Psoas muscle (tissue), 8 donors: Measurements from ENCODE around the gene FAM221A. TPM values are rescaled to one million over a fixed set of nuclear protein-coding genes. Genes with fewer than 3 reads are reported as not detected.

Experiments used
- ATAC-seq, 4 donors: fragments of 200-7000 bp; cut with Tn5 transposase; one replicate each; pipeline ENCODE4 v1.9.1; 2020; ENCODE audit warnings: moderate library complexity in 3 of 4, mild to moderate bottlenecking in 2 of 4
- DNase-seq, 2 donors: peaks; one replicate each; pipeline ENCODE4 v3.0.0-alpha.2; 2020
- H3K27ac ChIP-seq: fragments of 200-600 bp; one replicate; pipeline ENCODE4 v1.8.0; 2022
- H3K27me3 ChIP-seq, 3 donors: fragments of 200-600 bp in 1 of 3; one replicate each; pipeline versions ENCODE4 v1.6.1 to v1.8.0; 2013 to 2022; ENCODE audit warnings: low read length in 2 of 3, mild to moderate bottlenecking in 2 of 3, moderate library complexity in 1 of 3; ENCODE audit not compliant: insufficient read depth in 3 of 3
- H3K36me3 ChIP-seq, 2 donors: fragments of 200-600 bp in 1 of 2; one replicate each; pipeline versions ENCODE4 v1.6.1 to v1.8.0; 2013 to 2022; ENCODE audit warnings: low read depth in 1 of 2, mild to moderate bottlenecking in 1 of 2, moderate library complexity in 1 of 2; ENCODE audit not compliant: insufficient read depth in 1 of 2
- H3K4me1 ChIP-seq: fragments of 200-600 bp; one replicate; pipeline ENCODE4 v1.8.0; 2022
- H3K4me3 ChIP-seq: fragments of 200-600 bp; one replicate; pipeline ENCODE4 v1.8.0; 2022; ENCODE audit warnings: mild to moderate bottlenecking
- H3K9me3 ChIP-seq: fragments of 200-600 bp; one replicate; pipeline ENCODE4 v1.8.0; 2022
- CTCF ChIP-seq: fragments of 200-600 bp; IDR thresholded peaks from one replicate; pipeline ENCODE4 v1.8.0; 2022; ENCODE audit warnings: antibody characterized with exemption
- WGBS, 3 donors: extraction: QIAGEN DNeasy Blood & Tissue Kit; methylation state at CpG; one replicate each; pipeline versions ENCODE4 v1.1.6 to v1.1.7; 2013; 5-methylcytosine and 5-hydroxymethylcytosine counted together
- intact Hi-C, 2 donors: fragments of 100-400 bp; cut with DNase I; formaldehyde crosslinking; loops; one replicate each; pipeline versions ENCODE4 v1.11.0 to v1.14.2; 2022
- polyA plus RNA-seq, 3 donors: library from polyadenylated mRNA; stranded (reverse); fragments of 200-250 nt; gene quantifications; one replicate each; pipeline ENCODE4 v1.2.3, GENCODE V29; 2013
- total RNA-seq, 4 donors: library from RNA; stranded (reverse); fragmentation: NEBNext Ultra II Directional in 2 of 4; extraction: Animal tissue kit (Norgen Biotek cat#: 25700) in 2 of 4; gene quantifications; one replicate each; pipeline versions ENCODE4 v1.2.1 to v1.2.4, GENCODE V29; 2021 to 2023
- donor health status: healthy with polysubstance abuse.
- donor health status: DM: no; HTN: no; CAD: no; lungs with moderate emphysema.
- donor health status: Bipolar disorder and iron deficiency.
- donor health status: healthy.
- donor health status: DM: yes; HTN: yes; CAD: no.
- donor health status: DM: no; HTN: no; CAD: no.
- donor health status: DM: no; HTN: no; CAD: no.
- donor health status: DM: yes; HTN: yes; CAD: no.

The FAM221A gene
- total and polyA plus RNA-seq, 7 donors = 0.57 to 4.0 (median 1.9) TPM

GRCh38 chr7:23742051-23742450 is 62.1 kb downstream of the FAM221A start:
- Histone ChIP-seq H3K36me3 (no peaks in the 10 kb centered on the region), H3K27me3 (no peaks in the 10 kb centered on the region), H3K4me1 (no peaks in the 10 kb centered on the region), H3K9me3 (peaks cover 14% of the 10 kb centered on the region), H3K27ac (no peak overlapping the region), H3K4me3 (no peak overlapping the region)
- DNase-seq (no peak), ATAC-seq (no peak)
- intact Hi-C loops = no loop called here
- TF ChIP-seq CTCF = no peak

GRCh38 chr7:23743226-23743625 is 63.2 kb downstream of the FAM221A start:
- H3K27me3 ChIP-seq = no peaks in the 10 kb centered on the region
- no peak for DNase-seq
- TF ChIP-seq CTCF = no peak
- intact Hi-C loops = no loop called here
- no peak for ATAC-seq
- H3K27ac ChIP-seq = no peak overlapping the region
- WGBS, 3 donors = 91 to 92% (median 92%) methylated on average over 4 of the region's 4 CpGs
- peaks cover 14% of the 10 kb centered on the region for H3K9me3 ChIP-seq
- H3K4me3 ChIP-seq = no peak overlapping the region
- no peaks in the 10 kb centered on the region for H3K4me1 ChIP-seq
- H3K36me3 ChIP-seq = no peaks in the 10 kb centered on the region

GRCh38 chr7:23746629-23747028 is 66.6 kb downstream of the FAM221A start:
- 71 to 86% (median 82%) methylated on average over 1 of the region's 1 CpG for WGBS, 3 donors
- H3K4me1 ChIP-seq = no peaks in the 10 kb centered on the region
- no peak overlapping the region for H3K4me3 ChIP-seq
- peaks cover 14% of the 10 kb centered on the region for H3K9me3 ChIP-seq
- no peaks in the 10 kb centered on the region for H3K27me3 ChIP-seq
- H3K27ac ChIP-seq = no peak overlapping the region
- no peak for TF ChIP-seq CTCF
- no peaks in the 10 kb centered on the region for H3K36me3 ChIP-seq
- intact Hi-C loops = no loop called here
- no peak for DNase-seq
- no peak for ATAC-seq

GRCh38 chr7:23751852-23752251 is 71.9 kb downstream of the FAM221A start:
- DNase-seq (no peak), ATAC-seq (no peak)
- intact Hi-C loops = no loop called here
- no peak overlapping the region for H3K27ac ChIP-seq
- no peaks in the 10 kb centered on the region for H3K36me3 ChIP-seq
- H3K27me3 ChIP-seq = no peaks in the 10 kb centered on the region
- H3K4me3 ChIP-seq = no peak overlapping the region
- no peak for TF ChIP-seq CTCF
- H3K4me1 ChIP-seq = no peaks in the 10 kb centered on the region
- WGBS, 3 donors = 71 to 74% (median 72%) methylated on average over 1 of the region's 1 CpG
- no peaks in the 10 kb centered on the region for H3K9me3 ChIP-seq

Other genes starting within 250 kb of the FAM221A start
- under 1 TPM; 0.28 to 0.73 (median 0.41) TPM for gene IGF2BP3, start 209.7 kb upstream of the FAM221A start, total RNA-seq
- gene IGF2BP3, start 209.7 kb upstream of the FAM221A start, polyA plus RNA-seq = under 1 TPM; 0.03 to 0.51 (median 0.03) TPM
- 10 to 100 TPM; 25.1 to 31.5 (median 28.5) TPM for gene TRA2A, start 148.2 kb upstream of the FAM221A start, total RNA-seq
- gene TRA2A, start 148.2 kb upstream of the FAM221A start, polyA plus RNA-seq = 10 to 100 TPM; 17.5 to 35.6 (median 29.0) TPM
- 10 to 100 TPM in 3 of 4 donors, 1 to 10 TPM in 1; 9.8 to 13.4 (median 12.6) TPM for gene CCDC126, start 82.8 kb upstream of the FAM221A start, total RNA-seq
- gene CCDC126, start 82.8 kb upstream of the FAM221A start, polyA plus RNA-seq = 10 to 100 TPM in 1 of 3 donors, 1 to 10 TPM in 2; 7.2 to 17.9 (median 8.9) TPM
- under 1 TPM in 1 of 4 donors, not detected in 3; 0.18 TPM for gene STK31, start 30.0 kb downstream of the FAM221A start, total RNA-seq
- under 1 TPM in 2 of 3 donors, not detected in 1; 0.01 to 0.03 TPM for gene STK31, start 30.0 kb downstream of the FAM221A start, polyA plus RNA-seq